ENCODE measurements around the gene ERFL.
"Not testable (repeated sequence)": the region's sequence is repeated elsewhere in the genome, so short reads cannot be mapped to it uniquely, and the experiment has no call there.

The ERFL gene

GRCh38 chr19:41926763-41927496 is 1.3 kb downstream of the ERFL start:
- DNase-seq, result no peak

- DNase-seq, result no peak
Measured at GRCh38 chr19:41926028-41926762, 2.1 kb downstream of the ERFL start.

GRCh38 chr19:41925208-41926003 is 2.8 kb downstream of the ERFL start:
- DNase-seq, result no peak

- no peak for DNase-seq
Measured at GRCh38 chr19:41924151-41925145, 3.8 kb downstream of the ERFL start.

- no peak for DNase-seq
Measured at GRCh38 chr19:41923045-41923788, 5.0 kb downstream of the ERFL start.

GRCh38 chr19:41922585-41922984 is 5.7 kb downstream of the ERFL start:
- DNase-seq, result no peak

GRCh38 chr19:41921577-41922576 is 6.4 kb downstream of the ERFL start:
- no peak for DNase-seq

- no peak for DNase-seq
Measured at GRCh38 chr19:41920882-41921576, 7.2 kb downstream of the ERFL start.

GRCh38 chr19:41919948-41920712 is 8.1 kb downstream of the ERFL start:
- DNase-seq, result no peak

GRCh38 chr19:41918653-41919244 is 9.5 kb downstream of the ERFL start:
- no peak for DNase-seq

GRCh38 chr19:41918095-41918494 is 10.2 kb downstream of the ERFL start:
- DNase-seq, result no peak

GRCh38 chr19:41917676-41918075 is 10.6 kb downstream of the ERFL start:
- no peak for DNase-seq

GRCh38 chr19:41915776-41916414 is 12.4 kb downstream of the ERFL start:
- DNase-seq, result no peak

- DNase-seq, result no peak
Measured at GRCh38 chr19:41915021-41915775, 13.1 kb downstream of the ERFL start.

GRCh38 chr19:41914424-41914834 is 13.8 kb downstream of the ERFL start:
- not testable (repeated sequence) for DNase-seq

GRCh38 chr19:41913538-41914423 is 14.5 kb downstream of the ERFL start:
- no peak for DNase-seq

All from activated CD4-positive, alpha-beta T cell treated with anti-CD3 and anti-CD28 coated beads, Interleukin-2, amount 50 U/mL, for 4 hours (primary cell).